Measurements from ENCODE around the gene CRLF1. TPM values are rescaled to one million over a fixed set of nuclear protein-coding genes. Genes with fewer than 3 reads are reported as not detected.

Gene CRLF1
- total and polyA plus RNA-seq, 2 of the 8 experiments (the other 6 are each of a cell fraction or from before 2014, with no cell fraction given) = 7.2 to 10.3 TPM

DNA sequence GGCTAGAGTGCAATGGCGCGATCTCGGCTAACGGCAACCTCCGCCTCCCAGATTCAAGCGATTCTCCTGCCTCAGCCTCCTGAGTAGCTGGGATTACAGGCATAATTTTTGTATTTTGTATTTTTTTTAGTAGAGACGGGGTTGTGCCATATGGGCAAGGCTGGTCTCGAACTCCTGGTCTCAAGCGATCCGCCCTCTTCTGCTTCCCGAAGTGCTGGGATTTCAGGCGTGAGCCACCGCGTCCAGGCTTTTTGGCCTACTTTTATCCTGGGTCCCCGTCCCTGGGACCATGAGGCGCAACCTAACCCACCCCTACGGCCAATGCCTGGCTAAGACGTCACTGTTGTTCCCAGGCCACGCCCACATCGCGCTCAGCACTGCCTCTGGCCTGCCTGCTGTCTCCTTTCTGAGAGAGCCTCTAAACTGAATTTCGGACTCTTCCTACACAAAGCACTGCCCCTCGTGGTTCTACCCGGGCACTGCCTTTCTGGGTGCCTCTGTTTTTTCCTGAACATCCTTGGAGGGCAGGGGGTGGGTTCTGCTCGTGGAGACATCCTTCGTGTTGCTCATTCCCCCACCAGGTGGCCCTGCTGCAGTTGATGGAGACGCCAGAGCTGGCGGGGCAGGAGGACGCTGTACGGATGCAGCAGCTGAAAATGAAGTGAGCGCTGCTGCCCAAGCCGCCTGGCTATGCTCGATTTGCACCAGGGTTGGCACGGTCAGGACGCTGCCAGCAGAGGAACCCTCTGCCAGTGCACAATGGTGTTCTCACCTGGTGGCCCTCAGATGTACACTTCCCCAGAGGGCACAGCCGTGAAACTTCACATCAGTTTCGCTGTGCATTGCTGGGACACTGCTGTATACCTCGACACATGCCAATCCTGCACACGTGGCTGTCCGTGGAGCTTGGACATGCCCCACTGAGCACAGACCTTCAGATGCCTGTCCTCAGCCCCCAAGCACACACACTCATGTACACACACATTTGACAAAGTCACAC lies 16.0 kb downstream of the CRLF1 start (continued):
- TF ChIP-seq, protein P1, sequence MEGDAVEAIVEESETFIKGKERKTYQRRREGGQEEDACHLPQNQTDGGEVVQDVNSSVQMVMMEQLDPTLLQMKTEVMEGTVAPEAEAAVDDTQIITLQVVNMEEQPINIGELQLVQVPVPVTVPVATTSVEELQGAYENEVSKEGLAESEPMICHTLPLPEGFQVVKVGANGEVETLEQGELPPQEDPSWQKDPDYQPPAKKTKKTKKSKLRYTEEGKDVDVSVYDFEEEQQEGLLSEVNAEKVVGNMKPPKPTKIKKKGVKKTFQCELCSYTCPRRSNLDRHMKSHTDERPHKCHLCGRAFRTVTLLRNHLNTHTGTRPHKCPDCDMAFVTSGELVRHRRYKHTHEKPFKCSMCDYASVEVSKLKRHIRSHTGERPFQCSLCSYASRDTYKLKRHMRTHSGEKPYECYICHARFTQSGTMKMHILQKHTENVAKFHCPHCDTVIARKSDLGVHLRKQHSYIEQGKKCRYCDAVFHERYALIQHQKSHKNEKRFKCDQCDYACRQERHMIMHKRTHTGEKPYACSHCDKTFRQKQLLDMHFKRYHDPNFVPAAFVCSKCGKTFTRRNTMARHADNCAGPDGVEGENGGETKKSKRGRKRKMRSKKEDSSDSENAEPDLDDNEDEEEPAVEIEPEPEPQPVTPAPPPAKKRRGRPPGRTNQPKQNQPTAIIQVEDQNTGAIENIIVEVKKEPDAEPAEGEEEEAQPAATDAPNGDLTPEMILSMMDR (IDR thresholded peaks at IDR 0.05; ENCODE audit: control extremely low read depth in 1 of 3, insufficient read depth in 1 of 3, low read depth in 1 of 3, low read length in 3 of 3) = peak; percentile 64 to 89 (median 75)
- peak in 1 of 2 experiments; percentile 11; a peak in 1 of 4 replicates for TF ChIP-seq SIN3A (conservative IDR thresholded peaks at IDR 0.05 in 1 of 2, IDR thresholded peaks at IDR 0.05 in 1 of 2; ENCODE audit: low read depth in 1 of 2, low read length in 2 of 2)
- peak; percentile 58 to 59; a peak in 1 of 4 replicates for TF ChIP-seq HDAC2 (IDR thresholded peaks at IDR 0.05; ENCODE audit: borderline replicate concordance in 1 of 2, low read depth in 2 of 2, low read length in 2 of 2)
- TF ChIP-seq POLR2AphosphoS5 (IDR thresholded peaks at IDR 0.05; ENCODE audit: low read depth, low read length) = peak; percentile 62
- TF ChIP-seq, protein P2, sequence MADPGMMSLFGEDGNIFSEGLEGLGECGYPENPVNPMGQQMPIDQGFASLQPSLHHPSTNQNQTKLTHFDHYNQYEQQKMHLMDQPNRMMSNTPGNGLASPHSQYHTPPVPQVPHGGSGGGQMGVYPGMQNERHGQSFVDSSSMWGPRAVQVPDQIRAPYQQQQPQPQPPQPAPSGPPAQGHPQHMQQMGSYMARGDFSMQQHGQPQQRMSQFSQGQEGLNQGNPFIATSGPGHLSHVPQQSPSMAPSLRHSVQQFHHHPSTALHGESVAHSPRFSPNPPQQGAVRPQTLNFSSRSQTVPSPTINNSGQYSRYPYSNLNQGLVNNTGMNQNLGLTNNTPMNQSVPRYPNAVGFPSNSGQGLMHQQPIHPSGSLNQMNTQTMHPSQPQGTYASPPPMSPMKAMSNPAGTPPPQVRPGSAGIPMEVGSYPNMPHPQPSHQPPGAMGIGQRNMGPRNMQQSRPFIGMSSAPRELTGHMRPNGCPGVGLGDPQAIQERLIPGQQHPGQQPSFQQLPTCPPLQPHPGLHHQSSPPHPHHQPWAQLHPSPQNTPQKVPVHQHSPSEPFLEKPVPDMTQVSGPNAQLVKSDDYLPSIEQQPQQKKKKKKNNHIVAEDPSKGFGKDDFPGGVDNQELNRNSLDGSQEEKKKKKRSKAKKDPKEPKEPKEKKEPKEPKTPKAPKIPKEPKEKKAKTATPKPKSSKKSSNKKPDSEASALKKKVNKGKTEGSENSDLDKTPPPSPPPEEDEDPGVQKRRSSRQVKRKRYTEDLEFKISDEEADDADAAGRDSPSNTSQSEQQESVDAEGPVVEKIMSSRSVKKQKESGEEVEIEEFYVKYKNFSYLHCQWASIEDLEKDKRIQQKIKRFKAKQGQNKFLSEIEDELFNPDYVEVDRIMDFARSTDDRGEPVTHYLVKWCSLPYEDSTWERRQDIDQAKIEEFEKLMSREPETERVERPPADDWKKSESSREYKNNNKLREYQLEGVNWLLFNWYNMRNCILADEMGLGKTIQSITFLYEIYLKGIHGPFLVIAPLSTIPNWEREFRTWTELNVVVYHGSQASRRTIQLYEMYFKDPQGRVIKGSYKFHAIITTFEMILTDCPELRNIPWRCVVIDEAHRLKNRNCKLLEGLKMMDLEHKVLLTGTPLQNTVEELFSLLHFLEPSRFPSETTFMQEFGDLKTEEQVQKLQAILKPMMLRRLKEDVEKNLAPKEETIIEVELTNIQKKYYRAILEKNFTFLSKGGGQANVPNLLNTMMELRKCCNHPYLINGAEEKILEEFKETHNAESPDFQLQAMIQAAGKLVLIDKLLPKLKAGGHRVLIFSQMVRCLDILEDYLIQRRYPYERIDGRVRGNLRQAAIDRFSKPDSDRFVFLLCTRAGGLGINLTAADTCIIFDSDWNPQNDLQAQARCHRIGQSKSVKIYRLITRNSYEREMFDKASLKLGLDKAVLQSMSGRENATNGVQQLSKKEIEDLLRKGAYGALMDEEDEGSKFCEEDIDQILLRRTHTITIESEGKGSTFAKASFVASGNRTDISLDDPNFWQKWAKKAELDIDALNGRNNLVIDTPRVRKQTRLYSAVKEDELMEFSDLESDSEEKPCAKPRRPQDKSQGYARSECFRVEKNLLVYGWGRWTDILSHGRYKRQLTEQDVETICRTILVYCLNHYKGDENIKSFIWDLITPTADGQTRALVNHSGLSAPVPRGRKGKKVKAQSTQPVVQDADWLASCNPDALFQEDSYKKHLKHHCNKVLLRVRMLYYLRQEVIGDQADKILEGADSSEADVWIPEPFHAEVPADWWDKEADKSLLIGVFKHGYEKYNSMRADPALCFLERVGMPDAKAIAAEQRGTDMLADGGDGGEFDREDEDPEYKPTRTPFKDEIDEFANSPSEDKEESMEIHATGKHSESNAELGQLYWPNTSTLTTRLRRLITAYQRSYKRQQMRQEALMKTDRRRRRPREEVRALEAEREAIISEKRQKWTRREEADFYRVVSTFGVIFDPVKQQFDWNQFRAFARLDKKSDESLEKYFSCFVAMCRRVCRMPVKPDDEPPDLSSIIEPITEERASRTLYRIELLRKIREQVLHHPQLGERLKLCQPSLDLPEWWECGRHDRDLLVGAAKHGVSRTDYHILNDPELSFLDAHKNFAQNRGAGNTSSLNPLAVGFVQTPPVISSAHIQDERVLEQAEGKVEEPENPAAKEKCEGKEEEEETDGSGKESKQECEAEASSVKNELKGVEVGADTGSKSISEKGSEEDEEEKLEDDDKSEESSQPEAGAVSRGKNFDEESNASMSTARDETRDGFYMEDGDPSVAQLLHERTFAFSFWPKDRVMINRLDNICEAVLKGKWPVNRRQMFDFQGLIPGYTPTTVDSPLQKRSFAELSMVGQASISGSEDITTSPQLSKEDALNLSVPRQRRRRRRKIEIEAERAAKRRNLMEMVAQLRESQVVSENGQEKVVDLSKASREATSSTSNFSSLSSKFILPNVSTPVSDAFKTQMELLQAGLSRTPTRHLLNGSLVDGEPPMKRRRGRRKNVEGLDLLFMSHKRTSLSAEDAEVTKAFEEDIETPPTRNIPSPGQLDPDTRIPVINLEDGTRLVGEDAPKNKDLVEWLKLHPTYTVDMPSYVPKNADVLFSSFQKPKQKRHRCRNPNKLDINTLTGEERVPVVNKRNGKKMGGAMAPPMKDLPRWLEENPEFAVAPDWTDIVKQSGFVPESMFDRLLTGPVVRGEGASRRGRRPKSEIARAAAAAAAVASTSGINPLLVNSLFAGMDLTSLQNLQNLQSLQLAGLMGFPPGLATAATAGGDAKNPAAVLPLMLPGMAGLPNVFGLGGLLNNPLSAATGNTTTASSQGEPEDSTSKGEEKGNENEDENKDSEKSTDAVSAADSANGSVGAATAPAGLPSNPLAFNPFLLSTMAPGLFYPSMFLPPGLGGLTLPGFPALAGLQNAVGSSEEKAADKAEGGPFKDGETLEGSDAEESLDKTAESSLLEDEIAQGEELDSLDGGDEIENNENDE (IDR thresholded peaks at IDR 0.05; ENCODE audit: insufficient replicate concordance, low read length) = no peak

Data from H1 (cell line).